ENCODE results near the gene GBA2. TPM values are rescaled to one million over a fixed set of nuclear protein-coding genes. Genes with fewer than 3 reads are reported as not detected.

GBA2 gene
- polyA plus RNA-seq, 3 donors: 18.1 to 130 (median 26.4) TPM

DNA sequence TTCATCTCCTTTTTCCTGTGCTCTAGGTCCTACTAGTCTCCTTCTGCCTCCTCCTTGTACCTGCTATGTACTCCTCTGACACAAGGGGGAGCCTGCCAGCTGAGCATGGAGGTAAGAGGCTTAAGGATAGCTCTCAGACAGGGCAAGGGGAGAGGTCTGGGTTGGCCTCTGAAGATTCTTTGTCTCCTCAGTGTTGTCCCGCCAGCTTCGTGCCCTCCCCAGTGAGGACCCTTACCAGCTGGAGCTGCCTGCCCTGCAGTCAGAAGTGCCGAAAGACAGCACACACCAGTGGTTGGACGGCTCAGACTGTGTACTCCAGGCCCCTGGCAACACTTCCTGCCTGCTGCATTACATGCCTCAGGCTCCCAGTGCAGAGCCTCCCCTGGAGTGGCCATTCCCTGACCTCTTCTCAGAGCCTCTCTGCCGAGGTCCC lies 12.8 kb downstream of the GBA2 start:
- no peak overlapping the region for H3K4me3 Mint-ChIP-seq
- H4K20me1 ChIP-seq (ENCODE audit: insufficient read depth, low read length): peaks cover 61% of the 10 kb centered on the region
- H3K4me3 ChIP-seq (replicated peaks in 1 of 3; ENCODE audit: low read depth in 2 of 3, low read length in 3 of 3): no peak overlapping the region
- H3K27me3 ChIP-seq (ENCODE audit: control insufficient read depth in 2 of 2, insufficient read depth in 2 of 2, low read length in 2 of 2): no peaks in the 10 kb centered on the region
- no peak overlapping the region for H3K4me2 ChIP-seq (replicated peaks; ENCODE audit: extremely low read depth, low read length, poor library complexity, severe bottlenecking)
- H3K27ac Mint-ChIP-seq: peak overlapping the region in 4 of 7 donors; percentile 21 to 58 (median 34)
- DNase-seq: peak; percentile 56 to 71 (median 57)
- H3K9me3 Mint-ChIP-seq: peaks cover 0 to 2% (median 0%) of the 10 kb centered on the region in 7 donors
- H3K9me3 ChIP-seq (replicated peaks in 1 of 2; ENCODE audit: control insufficient read depth in 1 of 2, insufficient read depth in 1 of 2, low read length in 2 of 2): no peaks in the 10 kb centered on the region
- H3K36me3 Mint-ChIP-seq: peaks cover 58 to 70% of the 10 kb centered on the region in 2 donors
- peaks cover 0 to 6% (median 1%) of the 10 kb centered on the region in 3 donors for H3K27me3 Mint-ChIP-seq (ENCODE audit: low read depth in 3 of 3)
- H2AFZ ChIP-seq (ENCODE audit: insufficient read depth, low read depth, low read length, poor library complexity, severe bottlenecking): no peak overlapping the region
- peaks cover 21% of the 10 kb centered on the region for H3K4me1 Mint-ChIP-seq
- peaks cover 21% of the 10 kb centered on the region for H3K79me2 ChIP-seq (ENCODE audit: insufficient read depth, low read length)
- TF ChIP-seq, protein P1, sequence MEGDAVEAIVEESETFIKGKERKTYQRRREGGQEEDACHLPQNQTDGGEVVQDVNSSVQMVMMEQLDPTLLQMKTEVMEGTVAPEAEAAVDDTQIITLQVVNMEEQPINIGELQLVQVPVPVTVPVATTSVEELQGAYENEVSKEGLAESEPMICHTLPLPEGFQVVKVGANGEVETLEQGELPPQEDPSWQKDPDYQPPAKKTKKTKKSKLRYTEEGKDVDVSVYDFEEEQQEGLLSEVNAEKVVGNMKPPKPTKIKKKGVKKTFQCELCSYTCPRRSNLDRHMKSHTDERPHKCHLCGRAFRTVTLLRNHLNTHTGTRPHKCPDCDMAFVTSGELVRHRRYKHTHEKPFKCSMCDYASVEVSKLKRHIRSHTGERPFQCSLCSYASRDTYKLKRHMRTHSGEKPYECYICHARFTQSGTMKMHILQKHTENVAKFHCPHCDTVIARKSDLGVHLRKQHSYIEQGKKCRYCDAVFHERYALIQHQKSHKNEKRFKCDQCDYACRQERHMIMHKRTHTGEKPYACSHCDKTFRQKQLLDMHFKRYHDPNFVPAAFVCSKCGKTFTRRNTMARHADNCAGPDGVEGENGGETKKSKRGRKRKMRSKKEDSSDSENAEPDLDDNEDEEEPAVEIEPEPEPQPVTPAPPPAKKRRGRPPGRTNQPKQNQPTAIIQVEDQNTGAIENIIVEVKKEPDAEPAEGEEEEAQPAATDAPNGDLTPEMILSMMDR (IDR thresholded peaks at IDR 0.05): peak; percentile 87
- peak overlapping the region in 1 of 2 donors; percentile 21 for H3K27ac ChIP-seq (ENCODE audit: low read depth in 1 of 2, low read length in 2 of 2)
- peaks cover 18 to 26% of the 10 kb centered on the region in 2 donors for H3K4me1 ChIP-seq (ENCODE audit: control insufficient read depth in 1 of 2, insufficient read depth in 2 of 2, low read length in 2 of 2)
- intact Hi-C loops (cut with micrococcal nuclease): loop anchor here in 1 of 2 donors (10.0 kb wide), 1 partner anchor 131 kb away; the partner anchor contains the start of gene TESK1
- H3K9ac ChIP-seq (ENCODE audit: insufficient read depth, low read length, poor library complexity, severe bottlenecking): no peak overlapping the region
- H3K36me3 ChIP-seq (replicated peaks in 1 of 2; ENCODE audit: control insufficient read depth in 1 of 2, insufficient read depth in 2 of 2, low read length in 2 of 2): peaks cover 58 to 68% of the 10 kb centered on the region in 2 donors
- WGBS (ENCODE audit: insufficient coverage): 67% methylated on average over 4 of the region's 5 CpGs

DNA sequence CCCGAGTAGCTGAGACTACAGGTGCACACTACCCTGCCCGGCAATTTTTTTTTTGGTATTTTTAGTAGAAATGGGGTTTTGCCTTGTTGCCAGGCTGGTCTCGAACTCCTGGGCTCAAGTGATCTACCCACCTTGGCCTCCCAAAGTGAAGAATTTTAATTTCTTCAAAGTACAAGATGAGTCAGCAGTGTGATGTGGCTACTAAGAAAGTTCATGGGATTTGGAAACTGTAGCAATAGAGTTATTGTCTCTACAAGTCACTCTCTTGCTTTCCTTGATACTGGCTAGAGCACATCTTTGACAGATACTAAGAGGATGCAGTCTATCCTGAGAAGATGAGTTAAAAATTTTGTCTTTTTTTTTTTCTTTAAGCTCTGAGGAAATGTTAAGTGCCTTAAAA lies 14.9 kb downstream of the GBA2 start:
- H3K9me3 Mint-ChIP-seq: peaks cover 0 to 2% (median 0%) of the 10 kb centered on the region in 7 donors
- H3K27ac Mint-ChIP-seq: peak overlapping the region in 1 of 7 donors; percentile 27

More for the DNA sequence above, 14.9 kb downstream of the GBA2 start:
- TF ChIP-seq, protein P1 (IDR thresholded peaks at IDR 0.05): no peak
- Histone ChIP-seq H3K27ac (ENCODE audit: low read depth in 1 of 2, low read length in 2 of 2) (no peak overlapping the region), H3K36me3 (replicated peaks in 1 of 2; ENCODE audit: control insufficient read depth in 1 of 2, insufficient read depth in 2 of 2, low read length in 2 of 2) (peaks cover 37 to 47% of the 10 kb centered on the region in 2 donors), H3K4me2 (replicated peaks; ENCODE audit: extremely low read depth, low read length, poor library complexity, severe bottlenecking) (no peak overlapping the region), H3K79me2 (ENCODE audit: insufficient read depth, low read length) (peaks cover 42% of the 10 kb centered on the region), H2AFZ (ENCODE audit: insufficient read depth, low read depth, low read length, poor library complexity, severe bottlenecking) (no peak overlapping the region), H3K9ac (ENCODE audit: insufficient read depth, low read length, poor library complexity, severe bottlenecking) (no peak overlapping the region), H3K9me3 (replicated peaks in 1 of 2; ENCODE audit: control insufficient read depth in 1 of 2, insufficient read depth in 1 of 2, low read length in 2 of 2) (no peaks in the 10 kb centered on the region), H3K4me3 (replicated peaks in 1 of 3; ENCODE audit: low read depth in 2 of 3, low read length in 3 of 3) (no peak overlapping the region), H3K4me1 (ENCODE audit: control insufficient read depth in 1 of 2, insufficient read depth in 2 of 2, low read length in 2 of 2) (peaks cover 39 to 47% of the 10 kb centered on the region in 2 donors), H3K27me3 (ENCODE audit: control insufficient read depth in 2 of 2, insufficient read depth in 2 of 2, low read length in 2 of 2) (no peaks in the 10 kb centered on the region), H4K20me1 (ENCODE audit: insufficient read depth, low read length) (peaks cover 55% of the 10 kb centered on the region)
- no peak for DNase-seq
- intact Hi-C loops (cut with micrococcal nuclease): loop anchor here (5.0 to 10.0 kb wide), 4 partner anchors 77 to 622 kb away; partner anchors contain the start of genes CCDC107 (in 1 of the 2), FAM221B (in 1 of the 2), RMRP (in 1 of the 2) and TESK1 (in 1 of the 2)
- no CpG with 5 or more reads among the region's 3 CpGs for WGBS (ENCODE audit: insufficient coverage)
- peaks cover 21% of the 10 kb centered on the region for H3K4me1 Mint-ChIP-seq
- peaks cover 36 to 53% of the 10 kb centered on the region in 2 donors for H3K36me3 Mint-ChIP-seq
- H3K4me3 Mint-ChIP-seq: no peak overlapping the region
- peaks cover 0 to 6% (median 0%) of the 10 kb centered on the region in 3 donors for H3K27me3 Mint-ChIP-seq (ENCODE audit: low read depth in 3 of 3)

Data from CD14-positive monocyte (primary cell).